ENCODE data around the gene CARD10. TPM values are rescaled to one million over a fixed set of nuclear protein-coding genes. Genes with fewer than 3 reads are reported as not detected.

CARD10 gene
- total RNA-seq, 1 donor from 2014 or later = 2.7 TPM

DNA sequence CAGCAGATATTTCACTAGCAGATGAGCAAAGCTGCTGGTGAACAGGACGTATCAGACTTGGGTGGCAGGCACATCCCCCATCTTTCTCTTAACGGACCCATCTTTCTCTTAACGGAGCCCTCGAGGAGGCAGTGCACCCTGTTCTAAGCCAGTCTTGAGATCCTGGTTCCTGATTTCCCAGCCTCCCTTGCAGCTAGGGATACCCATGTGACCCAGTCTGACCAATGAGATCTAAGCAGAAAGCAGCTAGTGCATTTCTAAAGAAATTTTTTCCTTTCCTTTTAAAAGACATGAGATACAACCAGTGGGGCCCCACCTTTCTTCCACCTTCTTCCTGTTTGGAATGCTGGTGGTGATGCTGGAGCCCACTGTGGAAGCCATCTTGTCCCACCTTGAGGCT is 78.3 kb downstream of the CARD10 start:
- peaks cover 17% of the 10 kb centered on the region for H3K36me3 Mint-ChIP-seq (ENCODE audit: unreplicated experiment)
- H3K9me3 Mint-ChIP-seq (ENCODE audit: unreplicated experiment) = peaks cover 5% of the 10 kb centered on the region
- peaks cover 33% of the 10 kb centered on the region for H3K4me1 Mint-ChIP-seq (ENCODE audit: low read depth, unreplicated experiment)
- DNase-seq = no peak
- H3K4me3 Mint-ChIP-seq (ENCODE audit: unreplicated experiment) = no peak overlapping the region
- TF ChIP-seq, protein P1, sequence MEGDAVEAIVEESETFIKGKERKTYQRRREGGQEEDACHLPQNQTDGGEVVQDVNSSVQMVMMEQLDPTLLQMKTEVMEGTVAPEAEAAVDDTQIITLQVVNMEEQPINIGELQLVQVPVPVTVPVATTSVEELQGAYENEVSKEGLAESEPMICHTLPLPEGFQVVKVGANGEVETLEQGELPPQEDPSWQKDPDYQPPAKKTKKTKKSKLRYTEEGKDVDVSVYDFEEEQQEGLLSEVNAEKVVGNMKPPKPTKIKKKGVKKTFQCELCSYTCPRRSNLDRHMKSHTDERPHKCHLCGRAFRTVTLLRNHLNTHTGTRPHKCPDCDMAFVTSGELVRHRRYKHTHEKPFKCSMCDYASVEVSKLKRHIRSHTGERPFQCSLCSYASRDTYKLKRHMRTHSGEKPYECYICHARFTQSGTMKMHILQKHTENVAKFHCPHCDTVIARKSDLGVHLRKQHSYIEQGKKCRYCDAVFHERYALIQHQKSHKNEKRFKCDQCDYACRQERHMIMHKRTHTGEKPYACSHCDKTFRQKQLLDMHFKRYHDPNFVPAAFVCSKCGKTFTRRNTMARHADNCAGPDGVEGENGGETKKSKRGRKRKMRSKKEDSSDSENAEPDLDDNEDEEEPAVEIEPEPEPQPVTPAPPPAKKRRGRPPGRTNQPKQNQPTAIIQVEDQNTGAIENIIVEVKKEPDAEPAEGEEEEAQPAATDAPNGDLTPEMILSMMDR (IDR thresholded peaks at IDR 0.05; ENCODE audit: partially characterized antibody, unreplicated experiment) = no peak
- H3K27me3 Mint-ChIP-seq (ENCODE audit: unreplicated experiment) = peaks cover 10% of the 10 kb centered on the region
- H3K27ac Mint-ChIP-seq (ENCODE audit: unreplicated experiment) = no peak overlapping the region

Other genes with a start within 250 kb of the CARD10 start
- not detected for gene CYTH4, start 236.9 kb downstream of the CARD10 start, total RNA-seq (ENCODE audit: unreplicated experiment)
- gene ELFN2, start 91.9 kb downstream of the CARD10 start, total RNA-seq (ENCODE audit: unreplicated experiment) = 7.3 TPM
- gene MFNG, start 33.0 kb downstream of the CARD10 start, total RNA-seq (ENCODE audit: unreplicated experiment) = 61.1 TPM
- gene CDC42EP1, start 41.1 kb upstream of the CARD10 start, total RNA-seq (ENCODE audit: unreplicated experiment) = 2.1 TPM
- not detected for gene LGALS2, start 60.7 kb upstream of the CARD10 start, total RNA-seq (ENCODE audit: unreplicated experiment)
- 104 TPM for gene GGA1, start 89.4 kb upstream of the CARD10 start, total RNA-seq (ENCODE audit: unreplicated experiment)
- gene SH3BP1, start 120.3 kb upstream of the CARD10 start, total RNA-seq (ENCODE audit: unreplicated experiment) = 12.7 TPM
- gene PDXP, start 139.3 kb upstream of the CARD10 start, total RNA-seq (ENCODE audit: unreplicated experiment) = 88.1 TPM
- gene LGALS1, start 156.2 kb upstream of the CARD10 start, total RNA-seq (ENCODE audit: unreplicated experiment) = 50.7 TPM
- gene NOL12, start 166.9 kb upstream of the CARD10 start, total RNA-seq (ENCODE audit: unreplicated experiment) = 9.9 TPM
- 33.7 TPM for gene TRIOBP, start 177.6 kb upstream of the CARD10 start, total RNA-seq (ENCODE audit: unreplicated experiment)

All from glutamatergic neuron (in vitro differentiated cells).